NCI-H510A (cell line): Measurements from ENCODE around the gene PSAP.

Source experiments
- DNase-seq: peaks from one replicate; lab custom pipeline; 2025; lab: John Stamatoyannopoulos, UW

The PSAP gene

DNA sequence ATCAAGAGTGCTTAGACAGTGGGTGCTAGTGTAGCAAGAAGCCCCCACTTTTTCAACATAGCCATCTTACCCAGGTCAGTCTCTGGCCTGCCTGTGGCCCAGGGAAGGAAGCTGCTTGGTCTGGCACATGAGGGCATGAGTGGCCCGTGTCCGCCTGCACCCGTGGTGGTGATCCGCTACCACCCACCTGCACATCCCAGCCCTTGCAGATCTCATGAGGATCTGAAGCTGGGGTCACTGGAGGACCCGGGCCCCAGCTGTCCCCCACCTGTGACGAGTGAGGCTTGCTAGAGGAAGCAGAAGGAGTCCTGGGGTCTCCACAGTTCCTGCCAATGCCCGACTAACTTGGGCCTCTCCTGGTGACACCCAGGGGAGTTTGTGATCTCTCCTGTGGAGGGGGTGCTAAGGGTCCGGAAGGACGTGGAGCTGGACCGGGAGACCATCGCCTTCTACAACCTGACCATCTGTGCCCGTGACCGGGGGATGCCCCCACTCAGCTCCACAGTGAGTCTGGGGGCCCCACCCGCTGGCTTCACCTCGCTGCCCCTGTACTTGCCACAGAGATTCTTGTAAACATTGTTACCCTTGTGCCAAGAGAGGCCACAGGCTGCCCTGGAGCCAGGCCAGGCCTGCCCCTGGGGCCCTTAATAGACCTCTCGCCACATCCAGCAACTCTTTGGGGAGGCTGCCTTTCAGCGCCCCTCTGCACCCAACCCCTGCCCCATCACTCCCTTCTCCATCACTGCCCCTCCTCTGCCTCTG is 67.0 kb downstream of the PSAP start:
- no peak for DNase-seq

- DNase-seq, result no peak
Measured at GRCh38 chr10:71782917-71783490, 68.0 kb downstream of the PSAP start.

DNA sequence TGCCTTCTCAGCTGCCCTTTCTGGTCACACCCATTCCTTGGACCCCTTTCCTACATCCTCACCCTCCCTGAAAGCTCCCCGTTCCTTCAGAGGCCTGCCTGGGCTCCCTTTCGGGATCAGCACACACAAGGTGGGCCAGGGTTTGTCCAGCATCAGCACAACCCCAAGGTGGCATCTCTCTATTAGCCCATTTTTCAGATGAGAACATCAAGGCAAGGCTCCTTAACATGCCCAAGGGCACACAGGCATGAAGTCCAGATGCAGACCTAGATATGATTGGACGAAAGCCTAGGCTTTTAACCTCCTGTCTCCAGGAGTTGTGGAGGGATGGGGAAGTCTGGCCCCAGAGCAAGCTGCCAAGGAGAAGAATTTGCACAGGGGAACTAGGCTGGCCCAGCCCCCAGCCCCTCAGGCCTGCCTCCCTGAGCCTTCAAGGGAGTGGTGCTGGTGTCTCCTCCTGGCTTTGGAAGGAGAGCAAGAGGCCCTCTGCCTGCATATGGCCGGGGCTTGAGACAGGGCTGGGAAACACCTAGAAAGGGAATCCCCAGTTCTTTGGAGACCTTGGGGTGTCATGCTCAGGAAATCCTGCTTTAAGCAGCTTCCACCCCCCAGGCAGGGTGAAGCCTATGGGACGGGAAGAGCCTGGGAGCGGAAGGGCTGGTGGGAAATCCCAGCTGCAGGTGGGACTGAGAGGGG is 68.7 kb downstream of the PSAP start:
- DNase-seq, result no peak

DNA sequence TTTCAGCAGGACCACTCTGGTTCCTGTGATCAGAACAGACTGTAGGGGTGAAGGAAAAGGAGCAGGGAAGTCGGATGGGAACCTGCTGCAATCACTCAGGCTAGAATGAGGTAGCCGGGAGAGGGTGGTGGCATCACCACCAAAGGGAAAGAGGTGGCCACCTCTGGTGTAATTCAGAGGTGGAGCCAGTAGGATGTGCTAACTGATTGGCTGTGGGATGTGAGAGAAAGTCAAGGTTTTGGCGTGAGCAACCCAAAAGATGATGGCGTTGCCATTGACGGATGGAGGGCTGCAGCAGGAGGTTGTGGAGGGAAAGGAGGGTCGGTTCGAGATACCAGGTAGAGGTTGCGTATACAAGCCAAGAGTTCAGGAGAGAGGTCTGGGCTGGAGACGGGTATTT is 70.3 kb downstream of the PSAP start:
- no peak for DNase-seq

DNA sequence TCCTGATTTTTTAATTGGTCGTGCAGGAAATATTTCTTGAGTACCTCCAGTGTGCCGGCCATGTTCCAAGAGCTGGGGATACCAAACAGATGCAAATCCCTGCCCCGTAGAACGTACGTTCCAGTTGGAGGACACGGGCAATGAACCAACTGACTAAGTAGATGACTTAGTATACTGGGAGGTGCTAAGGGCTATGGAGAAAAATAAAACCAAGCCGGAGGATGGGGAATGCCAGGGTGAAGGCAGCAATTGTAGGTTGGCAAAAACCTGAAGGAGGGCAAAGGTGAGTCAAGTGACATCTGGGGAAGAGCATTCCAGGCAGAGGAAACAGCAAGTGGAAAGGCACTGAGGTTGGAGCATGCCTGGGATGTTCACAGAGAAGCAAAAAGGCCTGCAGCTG is 70.9 kb downstream of the PSAP start:
- no peak for DNase-seq

- no peak for DNase-seq
Measured at GRCh38 chr10:71779641-71780040, 71.4 kb downstream of the PSAP start.

DNA sequence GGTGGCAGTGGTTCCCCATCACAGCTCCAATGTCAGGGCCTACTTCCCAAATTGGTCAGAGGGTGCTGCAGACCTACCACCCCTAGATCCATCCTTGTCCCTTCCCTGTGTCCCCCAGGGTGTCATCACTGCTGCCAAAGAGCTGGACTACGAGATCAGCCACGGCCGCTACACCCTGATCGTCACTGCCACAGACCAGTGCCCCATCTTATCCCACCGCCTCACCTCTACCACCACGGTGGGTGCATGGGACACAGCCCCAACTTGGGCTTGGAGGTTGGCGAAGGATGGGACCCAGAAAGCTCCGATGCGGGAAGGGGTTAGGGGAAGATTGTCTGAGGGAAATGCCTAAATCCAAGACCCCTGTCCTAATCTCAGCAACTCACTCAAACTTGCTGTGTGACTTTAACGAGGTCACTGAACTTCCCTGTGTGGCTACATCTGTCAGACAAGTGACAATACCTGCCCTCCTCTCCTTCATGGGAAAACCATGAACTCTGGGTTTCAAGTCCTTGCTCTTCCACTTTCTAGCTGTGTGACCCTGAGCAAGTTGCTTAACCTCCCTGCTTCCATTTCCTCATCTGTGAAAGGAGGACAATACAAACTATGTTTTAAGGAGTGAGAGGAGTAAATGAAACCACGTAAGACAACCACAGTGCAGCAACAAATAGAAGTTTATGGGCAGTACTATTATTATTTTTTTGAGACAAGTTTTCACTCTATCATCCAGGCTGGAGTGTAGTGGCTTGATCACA is 72.8 kb downstream of the PSAP start:
- no peak for DNase-seq

DNA sequence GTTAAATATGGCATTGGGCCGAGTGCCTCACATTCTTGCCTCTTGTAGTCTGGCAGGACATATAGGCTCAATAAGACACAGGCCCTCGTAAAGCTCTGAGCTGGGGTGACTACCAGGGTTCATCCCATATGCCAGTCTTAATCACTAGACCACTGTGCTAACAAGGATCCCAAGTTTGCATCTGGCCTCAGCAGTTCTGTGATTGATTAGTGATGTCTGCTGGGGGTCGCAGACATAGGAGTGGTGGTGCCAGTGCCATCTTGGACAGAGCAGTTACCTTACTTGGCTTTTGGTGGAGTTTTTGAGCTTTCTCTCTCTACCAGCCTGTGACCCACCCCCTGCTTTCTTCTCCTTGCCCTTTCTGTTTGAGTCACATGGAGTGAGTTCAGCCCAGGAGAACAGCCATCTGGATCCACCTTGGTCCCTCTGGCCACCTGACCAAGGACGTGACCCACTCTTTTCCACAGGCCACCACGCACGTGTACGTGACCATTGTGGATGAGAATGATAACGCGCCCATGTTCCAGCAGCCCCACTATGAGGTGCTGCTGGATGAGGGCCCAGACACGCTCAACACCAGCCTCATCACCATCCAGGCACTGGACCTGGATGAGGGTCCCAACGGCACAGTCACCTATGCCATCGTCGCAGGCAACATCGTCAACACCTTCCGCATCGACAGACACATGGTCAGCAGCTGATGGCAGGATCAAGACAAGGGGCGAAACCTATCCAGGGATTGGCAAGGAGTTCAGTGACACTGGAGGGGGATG is 73.7 kb downstream of the PSAP start:
- no peak for DNase-seq

DNA sequence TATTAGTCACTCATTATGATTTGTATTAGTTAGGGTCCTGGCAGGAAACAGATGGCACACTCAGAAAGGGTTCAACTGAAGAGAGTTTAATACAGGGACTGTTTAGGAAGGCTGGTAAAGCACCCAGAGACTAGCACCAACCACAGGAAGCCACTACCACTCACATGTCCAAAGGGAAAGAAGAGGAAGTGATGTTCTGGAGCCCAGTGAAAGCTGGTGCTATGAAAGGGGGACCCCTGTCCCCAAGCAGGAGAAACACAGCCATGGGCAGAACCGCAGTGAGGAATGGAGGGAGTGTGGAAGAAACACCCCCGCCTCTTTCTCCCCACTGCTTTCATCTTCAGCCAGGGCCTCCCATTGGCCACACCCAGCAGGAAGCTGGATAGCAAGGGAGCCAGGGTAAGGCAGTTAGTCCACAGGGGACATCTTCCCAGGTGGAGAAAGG is 74.5 kb downstream of the PSAP start:
- no peak for DNase-seq

GRCh38 chr10:71774916-71775702 is 75.9 kb downstream of the PSAP start:
- no peak for DNase-seq

- no peak for DNase-seq
Measured at GRCh38 chr10:71773221-71773971, 77.7 kb downstream of the PSAP start, which contains the start of gene VSIR. VSIR (minus strand) TSS chr10:71773520; CDS start chr10:71773439, 81 bp downstream.

DNA sequence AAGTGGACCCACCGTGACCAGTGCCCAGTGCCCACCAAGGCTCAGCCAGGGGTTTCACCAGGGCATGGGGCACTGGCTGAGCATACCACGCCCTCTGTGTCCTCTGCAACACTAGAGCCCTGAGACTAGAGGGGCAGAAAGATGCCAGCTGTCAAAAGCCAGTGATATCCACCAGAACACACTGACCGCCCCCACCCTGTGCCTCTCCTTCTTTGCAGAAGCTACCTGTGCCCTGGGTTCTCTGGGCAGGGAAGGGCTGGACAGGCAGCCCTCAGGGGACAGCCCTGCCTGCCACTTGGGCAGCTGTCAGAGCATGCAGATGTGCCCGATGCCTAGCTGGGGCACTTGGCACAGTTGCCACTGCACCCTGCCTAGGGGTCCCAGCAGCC is 78.2 kb downstream of the PSAP start:
- DNase-seq, result no peak

- no peak for DNase-seq
Measured at GRCh38 chr10:71771821-71772617, 79.0 kb downstream of the PSAP start.

GRCh38 chr10:71771204-71771603 is 79.8 kb downstream of the PSAP start:
- DNase-seq, result no peak

GRCh38 chr10:71770789-71771188 is 80.3 kb downstream of the PSAP start:
- no peak for DNase-seq

DNA sequence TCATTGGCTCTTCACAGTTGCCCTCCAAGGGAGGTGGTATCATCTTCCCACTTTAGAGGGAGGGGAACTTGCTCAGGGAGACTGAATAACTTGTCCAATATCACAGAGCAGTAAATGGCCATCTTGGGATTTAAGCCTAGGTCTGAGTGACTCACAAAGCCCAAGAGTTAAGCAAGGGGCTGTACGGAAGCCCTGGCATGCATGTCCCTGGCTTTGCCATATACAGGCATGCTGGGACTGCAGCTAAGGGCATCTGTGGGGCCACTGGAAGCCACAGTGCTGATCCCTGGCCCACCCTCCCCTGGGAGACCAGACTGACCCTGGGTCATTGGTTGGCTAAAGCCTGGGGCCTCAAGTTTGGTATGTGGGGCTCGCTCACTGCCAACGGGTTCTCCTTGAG is 80.8 kb downstream of the PSAP start:
- no peak for DNase-seq

DNA sequence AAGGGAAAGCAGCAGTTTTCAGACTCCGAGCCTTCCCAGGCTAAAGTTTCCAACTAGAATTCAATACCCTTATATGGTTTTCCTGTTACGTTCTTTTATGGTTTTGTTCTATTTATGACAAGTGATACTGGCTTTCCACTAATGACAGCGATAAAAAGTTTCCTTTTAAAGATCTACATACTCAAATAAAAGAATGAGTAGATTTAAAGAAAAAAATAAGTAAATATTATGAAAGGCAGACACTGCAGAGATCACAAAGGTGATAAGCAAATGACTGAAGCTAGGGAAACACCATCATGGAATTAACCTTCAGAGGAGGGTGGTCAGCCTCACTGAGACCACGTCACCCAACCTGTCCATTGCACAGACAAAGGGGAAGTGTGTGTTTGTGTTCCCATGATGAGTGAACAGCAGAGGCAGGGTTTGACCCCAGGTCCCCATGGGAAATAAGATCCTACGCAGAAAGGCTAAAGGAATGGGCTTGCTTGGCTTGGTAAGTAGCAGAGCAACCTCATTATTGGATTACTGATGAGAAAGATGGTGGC is 81.7 kb downstream of the PSAP start:
- DNase-seq, result no peak

GRCh38 chr10:71767420-71768035 is 83.5 kb downstream of the PSAP start:
- no peak for DNase-seq
